CD4-positive, alpha-beta T cell (primary cell): ENCODE data around the gene DIAPH1. TPM values are rescaled to one million over a fixed set of nuclear protein-coding genes. Genes with fewer than 3 reads are reported as not detected.

Source experiments
- ATAC-seq: fragments of 200-7000 bp; cut with Tn5 transposase; one replicate; pipeline ENCODE4 v1.10.0; 2022; ENCODE audit warnings: mild to moderate bottlenecking; ENCODE audit not compliant: poor library complexity
- CTCF ChIA-PET: fragments of 350-600 bp; sonication (Branson Sonifier 250); formaldehyde crosslinking; loops from one replicate; lab custom pipeline; 2021; ENCODE audit warnings: antibody characterized with exemption, inconsistent platforms; lab: Charles Lee
- POLR2A ChIA-PET: fragments of 350-600 bp; sonication (Branson Sonifier 250); formaldehyde crosslinking; loops from one replicate; lab custom pipeline; 2021; ENCODE audit warnings: antibody characterized with exemption, inconsistent platforms; lab: Charles Lee
- DNase-seq, 14 experiments: peaks; one replicate each; pipeline ENCODE4 v3.0.0-alpha.2; 2013 to 2020; ENCODE audit warnings: mixed read lengths in 2 of 14
- H3K27ac ChIP-seq, 2 donors: one replicate each; pipeline versions ENCODE4 v1.5.1 to v1.7.0; 2013; ENCODE audit warnings: low read length in 2 of 2, low read depth in 1 of 2, mild to moderate bottlenecking in 1 of 2
- H3K27me3 ChIP-seq, 2 experiments: 1 replicate in 1 of 2; 2 replicates in 1 of 2; pipeline versions ENCODE4 v1.6.1 to v1.7.0; 2013; ENCODE audit warnings: low read length in 2 of 2, control low read depth in 1 of 2, mild to moderate bottlenecking in 1 of 2, moderate library complexity in 1 of 2; ENCODE audit not compliant: insufficient read depth in 2 of 2, control insufficient read depth in 1 of 2
- H3K36me3 ChIP-seq: one replicate; pipeline ENCODE4 v1.6.1; 2013; ENCODE audit warnings: low read length, control low read depth; ENCODE audit not compliant: insufficient read depth
- H3K4me1 ChIP-seq: one replicate; pipeline ENCODE4 v1.6.1; 2013; ENCODE audit warnings: low read length, control low read depth; ENCODE audit not compliant: insufficient read depth
- H3K4me3 ChIP-seq: one replicate; pipeline ENCODE4 v1.5.1; 2013; ENCODE audit warnings: mild to moderate bottlenecking, low read length, moderate library complexity
- H3K9me3 ChIP-seq, 2 experiments: 1 replicate in 1 of 2; 2 replicates in 1 of 2; pipeline versions ENCODE4 v1.6.1 to v1.7.0; 2013; ENCODE audit warnings: low read length in 2 of 2, mild to moderate bottlenecking in 2 of 2, control low read depth in 1 of 2, moderate library complexity in 1 of 2; ENCODE audit not compliant: control insufficient read depth in 1 of 2, insufficient read depth in 1 of 2
- H3K27ac Mint-ChIP-seq: one replicate; pipeline ENCODE4 v1.8.0; 2020; ENCODE audit warnings: mixed read lengths
- H3K27me3 Mint-ChIP-seq: one replicate; pipeline ENCODE4 v1.8.0; 2021; ENCODE audit warnings: mixed read lengths
- H3K36me3 Mint-ChIP-seq: one replicate; pipeline ENCODE4 v1.8.0; 2021; ENCODE audit warnings: low read depth, mixed read lengths
- H3K4me1 Mint-ChIP-seq: one replicate; pipeline ENCODE4 v1.8.0; 2021; ENCODE audit warnings: low read depth, mixed read lengths
- H3K4me3 Mint-ChIP-seq: one replicate; pipeline ENCODE4 v1.8.0; 2020; ENCODE audit warnings: mild to moderate bottlenecking, mixed read lengths
- H3K9me3 Mint-ChIP-seq: one replicate; pipeline ENCODE4 v1.8.0; 2020; ENCODE audit warnings: mixed read lengths
- intact Hi-C, 2 experiments: fragments of 100-400 bp; cut with DNase I in 1 of 2; cut with micrococcal nuclease in 1 of 2; formaldehyde crosslinking; loops; one replicate each; pipeline versions ENCODE4 v1.15.1 to v1.9.0; 2023 to 2025; cut with DNase I, micrococcal nuclease
- total RNA-seq, 174 experiments: library from RNA in 2 of 174; stranded (reverse) in 2 of 174; gene quantifications; one replicate each; pipeline ENCODE4 v1.2.3 and lab custom pipeline; 2021 to 2026
- TF ChIP-seq, protein P1 (sequence below): fragments of 200-600 bp; IDR thresholded peaks from one replicate; pipeline ENCODE4 v1.8.0; 2022; ENCODE audit warnings: antibody characterized with exemption, mild to moderate bottlenecking

DIAPH1 gene
- total RNA-seq, 2 experiments from 2014 or later: 159 to 161 TPM

DNA sequence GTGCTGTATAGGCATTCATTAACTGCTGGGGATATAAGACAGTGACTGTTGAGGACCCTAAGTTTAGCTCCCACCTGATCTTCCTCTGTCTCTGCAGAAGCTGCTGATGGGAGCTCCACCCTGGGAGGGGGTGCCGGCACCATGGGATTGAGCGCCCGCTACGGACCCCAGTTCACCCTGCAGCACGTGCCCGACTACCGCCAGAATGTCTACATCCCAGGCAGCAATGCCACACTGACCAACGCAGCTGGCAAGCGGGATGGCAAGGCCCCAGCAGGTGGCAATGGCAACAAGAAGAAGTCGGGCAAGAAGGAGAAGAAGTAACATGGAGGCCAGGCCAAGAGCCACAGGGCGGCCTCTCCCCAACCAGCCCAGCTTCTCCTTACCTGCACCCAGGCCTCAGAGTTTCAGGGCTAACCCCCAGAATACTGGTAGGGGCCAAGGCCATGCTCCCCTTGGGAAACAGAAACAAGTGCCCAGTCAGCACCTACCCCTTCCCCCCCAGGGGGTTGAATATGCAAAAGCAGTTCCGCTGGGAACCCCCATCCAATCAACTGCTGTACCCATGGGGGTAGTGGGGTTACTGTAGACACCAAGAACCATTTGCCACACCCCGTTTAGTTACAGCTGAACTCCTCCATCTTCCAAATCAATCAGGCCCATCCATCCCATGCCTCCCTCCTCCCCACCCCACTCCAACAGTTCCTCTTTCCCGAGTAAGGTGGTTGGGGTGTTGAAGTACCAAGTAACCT, 107.8 kb downstream of the DIAPH1 start:
- POLR2A ChIA-PET: no interaction called here
- peaks cover 0 to 5% of the 10 kb centered on the region in 2 experiments for H3K9me3 ChIP-seq

DNA sequence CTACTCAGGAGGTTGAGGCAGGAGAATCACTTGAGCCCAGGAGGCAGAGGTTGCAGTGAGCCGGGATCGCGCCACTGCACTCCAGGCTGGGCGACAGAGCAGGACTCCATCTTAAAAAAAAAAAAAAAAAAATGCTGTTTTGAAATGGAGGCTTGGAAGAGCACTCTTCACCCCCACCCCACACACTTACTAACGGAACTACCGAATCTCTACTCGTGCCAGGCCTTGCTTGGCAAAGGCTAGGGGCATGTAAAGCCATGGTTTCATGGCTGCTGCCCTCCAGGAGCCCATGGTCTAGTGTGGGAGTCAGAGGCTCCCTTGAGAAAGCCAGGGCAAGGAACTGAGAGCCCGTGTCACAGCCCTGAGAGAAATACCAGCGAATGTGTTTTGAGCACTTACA, 108.6 kb downstream of the DIAPH1 start:
- Histone ChIP-seq H3K9me3 (peaks cover 0 to 5% of the 10 kb centered on the region in 2 experiments), H3K36me3 (peaks cover 8% of the 10 kb centered on the region), H3K4me1 (peaks cover 26% of the 10 kb centered on the region), H3K27ac (no peak overlapping the region), H3K4me3 (no peak overlapping the region), H3K27me3 (peaks cover 0 to 2% of the 10 kb centered on the region in 2 experiments)
- no peaks in the 10 kb centered on the region for H3K9me3 Mint-ChIP-seq
- CTCF ChIA-PET: no interaction called here
- no peak for ATAC-seq
- no peak for DNase-seq
- intact Hi-C loops: no loop called here
- no peak overlapping the region for H3K27ac Mint-ChIP-seq
- peaks cover 14% of the 10 kb centered on the region for H3K36me3 Mint-ChIP-seq
- TF ChIP-seq, protein P1, sequence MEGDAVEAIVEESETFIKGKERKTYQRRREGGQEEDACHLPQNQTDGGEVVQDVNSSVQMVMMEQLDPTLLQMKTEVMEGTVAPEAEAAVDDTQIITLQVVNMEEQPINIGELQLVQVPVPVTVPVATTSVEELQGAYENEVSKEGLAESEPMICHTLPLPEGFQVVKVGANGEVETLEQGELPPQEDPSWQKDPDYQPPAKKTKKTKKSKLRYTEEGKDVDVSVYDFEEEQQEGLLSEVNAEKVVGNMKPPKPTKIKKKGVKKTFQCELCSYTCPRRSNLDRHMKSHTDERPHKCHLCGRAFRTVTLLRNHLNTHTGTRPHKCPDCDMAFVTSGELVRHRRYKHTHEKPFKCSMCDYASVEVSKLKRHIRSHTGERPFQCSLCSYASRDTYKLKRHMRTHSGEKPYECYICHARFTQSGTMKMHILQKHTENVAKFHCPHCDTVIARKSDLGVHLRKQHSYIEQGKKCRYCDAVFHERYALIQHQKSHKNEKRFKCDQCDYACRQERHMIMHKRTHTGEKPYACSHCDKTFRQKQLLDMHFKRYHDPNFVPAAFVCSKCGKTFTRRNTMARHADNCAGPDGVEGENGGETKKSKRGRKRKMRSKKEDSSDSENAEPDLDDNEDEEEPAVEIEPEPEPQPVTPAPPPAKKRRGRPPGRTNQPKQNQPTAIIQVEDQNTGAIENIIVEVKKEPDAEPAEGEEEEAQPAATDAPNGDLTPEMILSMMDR: no peak
- peaks cover 25% of the 10 kb centered on the region for H3K4me1 Mint-ChIP-seq
- H3K27me3 Mint-ChIP-seq: peaks cover 4% of the 10 kb centered on the region
- H3K4me3 Mint-ChIP-seq: peak overlapping the region; percentile 20
- POLR2A ChIA-PET: no interaction called here

More for the DNA sequence above, 107.8 kb downstream of the DIAPH1 start:
- H3K27ac ChIP-seq: no peak overlapping the region
- Mint-ChIP-seq H3K27me3 (peaks cover 4% of the 10 kb centered on the region), H3K9me3 (no peaks in the 10 kb centered on the region), H3K27ac (no peak overlapping the region), H3K4me1 (peaks cover 25% of the 10 kb centered on the region), H3K4me3 (peak overlapping the region; percentile 56), H3K36me3 (peaks cover 14% of the 10 kb centered on the region)
- no peaks in the 10 kb centered on the region for H3K27me3 ChIP-seq
- DNase-seq (no peak), ATAC-seq (no peak)
- peaks cover 26% of the 10 kb centered on the region for H3K4me1 ChIP-seq
- no peak overlapping the region for H3K4me3 ChIP-seq
- TF ChIP-seq, protein P1: no peak
- H3K36me3 ChIP-seq: peaks cover 17% of the 10 kb centered on the region
- CTCF ChIA-PET: no interaction called here
- intact Hi-C loops: no loop called here

DNA sequence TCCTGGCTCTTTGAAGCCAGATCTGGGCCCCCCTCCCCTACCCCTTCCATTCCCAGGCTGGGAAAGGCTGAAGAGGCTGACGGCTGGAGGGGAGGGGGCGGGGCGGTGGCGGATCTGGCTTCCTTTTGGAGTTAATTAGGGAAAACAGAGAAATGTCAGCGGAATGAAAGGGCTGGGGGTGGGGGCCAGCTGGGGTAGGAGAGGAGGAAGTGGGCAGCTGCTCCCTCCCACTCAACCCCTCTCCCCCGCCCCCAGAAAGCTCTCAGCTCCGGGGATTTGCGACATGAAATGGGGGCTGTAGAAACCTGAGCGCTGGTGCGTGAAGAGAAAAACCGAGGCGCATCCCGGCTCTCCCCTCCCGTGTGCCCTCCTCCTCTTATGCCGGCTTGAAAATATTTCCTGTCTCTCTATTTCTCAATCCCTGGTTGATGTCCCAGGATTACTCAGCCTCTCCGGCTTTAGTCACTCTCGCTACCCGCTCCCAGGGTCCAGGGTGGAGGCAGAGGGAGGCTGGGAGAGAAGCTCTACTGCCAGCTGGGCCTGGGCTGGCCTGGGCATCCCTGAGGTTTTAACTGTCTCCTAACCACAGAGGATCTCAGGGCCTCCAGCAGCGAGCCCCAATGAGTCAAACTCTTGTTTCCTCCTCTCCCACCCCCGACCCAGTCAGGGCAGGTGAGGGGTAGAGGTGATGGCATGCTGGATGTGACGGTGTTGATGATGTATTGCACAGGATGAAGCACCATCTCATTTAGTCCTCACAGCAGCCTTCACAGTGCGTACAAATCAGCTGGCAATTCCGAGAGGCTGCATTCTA, 109.8 kb downstream of the DIAPH1 start:
- Histone ChIP-seq H3K9me3 (peaks cover 0 to 5% of the 10 kb centered on the region in 2 experiments), H3K4me1 (peaks cover 18% of the 10 kb centered on the region), H3K36me3 (peaks cover 2% of the 10 kb centered on the region), H3K27ac (no peak overlapping the region), H3K4me3 (no peak overlapping the region), H3K27me3 (peaks cover 0 to 2% of the 10 kb centered on the region in 2 experiments)
- H3K4me3 Mint-ChIP-seq: no peak overlapping the region
- intact Hi-C loops: no loop called here
- ChIA-PET CTCF (no interaction called here), POLR2A (no interaction called here)
- H3K4me1 Mint-ChIP-seq: peaks cover 20% of the 10 kb centered on the region
- ATAC-seq (no peak), DNase-seq (peak in 1 of 14 experiments; percentile 36)
- H3K36me3 Mint-ChIP-seq: peaks cover 14% of the 10 kb centered on the region
- peaks cover 9% of the 10 kb centered on the region for H3K27me3 Mint-ChIP-seq
- TF ChIP-seq, protein P1: no peak
- no peaks in the 10 kb centered on the region for H3K9me3 Mint-ChIP-seq
- no peak overlapping the region for H3K27ac Mint-ChIP-seq
